Astrocyte of the cerebellum (primary cell): Measurements from ENCODE around the gene PTPN20.

Source experiments
- DNase-seq: peaks from one replicate; pipeline ENCODE4 v3.0.0-alpha.2; 2011; ENCODE audit warnings: low read depth
- H3K4me3 ChIP-seq: 2 replicates; pipeline ENCODE4 v1.5.1; 2011; ENCODE audit warnings: mild to moderate bottlenecking, low read depth, low read length, moderate library complexity
- in situ Hi-C: cut with HindIII; loops from 2 replicates; pipeline ENCODE4 v1.10.0; 2017; ENCODE audit warnings: low sequenced_read_pairs
- TF ChIP-seq, protein P1 (sequence below): IDR thresholded peaks from 2 replicates; pipeline ENCODE4 v1.5.1; 2012; ENCODE audit warnings: low read length, low read depth, moderate library complexity, mild to moderate bottlenecking; ENCODE audit errors: missing control alignments

Gene PTPN20

DNA sequence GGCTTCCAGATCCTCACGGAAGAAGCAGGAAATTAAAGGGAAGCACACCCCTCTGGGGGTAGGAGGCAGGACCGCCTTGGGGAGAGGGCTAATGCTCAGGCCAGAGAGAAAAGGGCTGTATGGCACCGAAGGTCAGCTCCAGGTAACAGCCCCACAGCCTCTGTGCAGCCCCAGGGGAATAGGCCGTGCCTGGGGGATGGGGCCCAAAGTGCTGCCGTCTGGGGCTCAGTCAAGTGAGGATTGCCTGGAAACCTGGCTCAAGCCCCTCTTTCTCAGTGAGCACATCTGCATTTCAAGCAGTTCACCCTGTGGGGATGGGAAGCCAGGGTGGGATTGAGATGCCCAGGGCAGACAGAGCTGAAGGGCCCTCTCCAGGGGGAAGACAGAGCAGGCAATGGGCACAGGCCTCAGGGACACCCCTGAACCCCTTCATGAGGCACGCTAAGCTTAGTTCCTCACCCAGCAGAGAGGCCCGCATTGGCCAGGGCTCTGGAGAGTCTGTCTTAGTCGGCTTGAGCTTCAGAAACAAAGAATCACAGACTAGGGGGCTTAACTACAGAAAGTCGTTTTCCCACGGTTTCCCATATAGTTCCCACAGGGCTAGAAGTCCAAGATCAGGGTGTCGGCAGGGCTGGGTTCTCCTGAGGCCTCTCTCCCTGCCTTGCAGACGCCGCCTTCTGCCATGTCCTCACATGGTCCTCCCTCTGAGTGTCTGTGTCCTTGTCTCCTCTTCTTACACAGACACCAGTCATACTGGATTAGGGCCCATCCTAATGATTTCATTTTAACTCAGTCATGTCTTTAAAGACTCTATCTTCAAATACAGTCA lies 118.2 kb downstream of the PTPN20 start:
- in situ Hi-C loops = loop anchor here (25.0 kb wide), 1 partner anchor 258 kb away; no protein-coding TSS in a partner anchor
- DNase-seq = no peak
- no peak overlapping the region for H3K4me3 ChIP-seq
- TF ChIP-seq, protein P1, sequence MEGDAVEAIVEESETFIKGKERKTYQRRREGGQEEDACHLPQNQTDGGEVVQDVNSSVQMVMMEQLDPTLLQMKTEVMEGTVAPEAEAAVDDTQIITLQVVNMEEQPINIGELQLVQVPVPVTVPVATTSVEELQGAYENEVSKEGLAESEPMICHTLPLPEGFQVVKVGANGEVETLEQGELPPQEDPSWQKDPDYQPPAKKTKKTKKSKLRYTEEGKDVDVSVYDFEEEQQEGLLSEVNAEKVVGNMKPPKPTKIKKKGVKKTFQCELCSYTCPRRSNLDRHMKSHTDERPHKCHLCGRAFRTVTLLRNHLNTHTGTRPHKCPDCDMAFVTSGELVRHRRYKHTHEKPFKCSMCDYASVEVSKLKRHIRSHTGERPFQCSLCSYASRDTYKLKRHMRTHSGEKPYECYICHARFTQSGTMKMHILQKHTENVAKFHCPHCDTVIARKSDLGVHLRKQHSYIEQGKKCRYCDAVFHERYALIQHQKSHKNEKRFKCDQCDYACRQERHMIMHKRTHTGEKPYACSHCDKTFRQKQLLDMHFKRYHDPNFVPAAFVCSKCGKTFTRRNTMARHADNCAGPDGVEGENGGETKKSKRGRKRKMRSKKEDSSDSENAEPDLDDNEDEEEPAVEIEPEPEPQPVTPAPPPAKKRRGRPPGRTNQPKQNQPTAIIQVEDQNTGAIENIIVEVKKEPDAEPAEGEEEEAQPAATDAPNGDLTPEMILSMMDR = no peak

- TF ChIP-seq, protein P1 = no peak
- in situ Hi-C loops = loop anchor here (25.0 kb wide), 1 partner anchor 257 kb away; no protein-coding TSS in a partner anchor
- no peak overlapping the region for H3K4me3 ChIP-seq
- DNase-seq = no peak
Measured at GRCh38 chr10:47030191-47030703, 119.0 kb downstream of the PTPN20 start.

DNA sequence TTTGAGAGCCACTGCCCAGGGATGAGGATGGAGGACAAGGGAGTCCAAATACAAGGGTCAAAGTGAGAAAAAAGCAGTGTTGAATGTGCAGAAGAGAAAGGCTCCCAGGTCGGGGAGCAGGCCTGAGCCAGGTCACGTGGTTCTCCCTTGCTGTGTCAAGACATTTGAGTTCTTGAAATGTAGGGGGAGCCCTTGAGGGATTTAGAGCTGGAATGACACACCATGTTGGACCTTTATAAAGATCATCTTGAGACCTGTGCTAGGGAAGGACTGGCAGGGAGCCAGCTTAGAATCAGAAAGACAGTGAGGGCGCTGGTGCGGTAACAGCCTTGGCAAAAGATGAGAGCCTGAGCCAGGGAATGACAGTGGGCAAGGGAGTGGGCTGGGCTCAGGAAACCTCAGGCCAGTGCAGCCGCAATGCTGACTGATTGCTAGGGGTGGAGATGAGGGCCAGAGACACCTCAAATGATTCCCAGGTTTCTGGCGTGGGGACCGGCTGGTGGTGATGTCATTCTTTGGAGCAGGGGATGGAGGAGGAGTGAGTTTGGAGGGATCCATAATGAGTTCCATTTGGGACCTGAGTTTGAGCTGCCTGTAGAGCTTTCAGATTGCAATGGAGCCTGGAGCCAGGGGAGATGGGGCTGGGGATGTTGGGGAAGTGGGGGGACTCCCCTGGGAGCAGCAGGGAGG lies 120.1 kb downstream of the PTPN20 start:
- H3K4me3 ChIP-seq = no peak overlapping the region
- in situ Hi-C loops = loop anchor here (25.0 kb wide), 1 partner anchor 256 kb away; no protein-coding TSS in a partner anchor
- TF ChIP-seq, protein P1 = no peak
- no peak for DNase-seq

DNA sequence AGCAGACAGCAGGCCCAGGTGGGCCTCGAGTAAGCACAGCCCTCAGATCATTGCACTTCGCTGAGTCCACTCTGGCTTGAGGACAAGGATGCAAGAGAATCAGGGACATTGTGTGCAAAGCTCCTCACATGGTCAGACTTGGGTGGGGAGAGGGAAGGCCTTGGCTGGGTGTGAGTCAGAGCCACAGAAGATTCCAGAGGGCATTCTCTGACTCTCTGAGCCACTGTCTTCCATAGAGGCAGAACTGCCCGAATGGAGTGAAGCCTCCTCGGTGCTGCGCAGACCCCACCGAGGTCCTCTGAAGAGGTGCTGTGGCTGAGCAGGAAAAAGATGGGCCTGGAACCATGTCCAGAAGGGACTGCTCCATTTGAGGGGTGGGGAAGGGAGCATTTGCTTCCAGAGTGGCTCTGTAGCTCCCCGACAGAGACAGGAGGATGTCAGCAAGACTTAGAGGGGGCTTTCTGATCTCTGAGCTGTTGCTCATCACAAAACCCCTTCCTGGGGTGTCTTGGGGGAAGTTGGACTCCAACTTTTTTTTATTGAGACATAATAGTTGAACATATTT lies 120.8 kb downstream of the PTPN20 start:
- DNase-seq = no peak
- in situ Hi-C loops = loop anchor here (25.0 kb wide), 1 partner anchor 255 kb away; no protein-coding TSS in a partner anchor
- TF ChIP-seq, protein P1 = no peak
- H3K4me3 ChIP-seq = no peak overlapping the region

GRCh38 chr10:47033081-47033480 lies 121.9 kb downstream of the PTPN20 start:
- H3K4me3 ChIP-seq = no peak overlapping the region
- TF ChIP-seq, protein P1 = no peak
- DNase-seq = no peak
- in situ Hi-C loops = loop anchor here (25.0 kb wide), 1 partner anchor 254 kb away; no protein-coding TSS in a partner anchor
